ENCODE results near the gene TAOK1.

DNA sequence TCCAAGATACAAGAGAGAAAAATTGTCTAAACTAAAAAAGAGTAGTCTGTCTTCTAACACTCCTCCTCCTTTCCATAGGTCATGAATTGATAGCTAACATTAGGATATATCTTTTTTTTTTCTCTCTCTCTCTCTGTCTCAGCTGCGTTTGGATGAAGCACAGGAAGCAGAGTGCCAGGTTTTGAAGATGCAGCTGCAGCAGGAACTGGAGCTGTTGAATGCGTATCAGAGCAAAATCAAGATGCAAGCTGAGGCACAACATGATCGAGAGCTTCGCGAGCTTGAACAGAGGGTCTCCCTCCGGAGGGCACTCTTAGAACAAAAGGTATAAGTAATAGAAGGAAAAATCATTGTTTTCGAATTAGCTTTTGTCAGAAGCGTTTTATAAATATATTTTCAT is 143.8 kb downstream of the TAOK1 start:
- no peak for TF ChIP-seq POLR2A (IDR thresholded peaks at IDR 0.05)
- TF ChIP-seq, protein P1, sequence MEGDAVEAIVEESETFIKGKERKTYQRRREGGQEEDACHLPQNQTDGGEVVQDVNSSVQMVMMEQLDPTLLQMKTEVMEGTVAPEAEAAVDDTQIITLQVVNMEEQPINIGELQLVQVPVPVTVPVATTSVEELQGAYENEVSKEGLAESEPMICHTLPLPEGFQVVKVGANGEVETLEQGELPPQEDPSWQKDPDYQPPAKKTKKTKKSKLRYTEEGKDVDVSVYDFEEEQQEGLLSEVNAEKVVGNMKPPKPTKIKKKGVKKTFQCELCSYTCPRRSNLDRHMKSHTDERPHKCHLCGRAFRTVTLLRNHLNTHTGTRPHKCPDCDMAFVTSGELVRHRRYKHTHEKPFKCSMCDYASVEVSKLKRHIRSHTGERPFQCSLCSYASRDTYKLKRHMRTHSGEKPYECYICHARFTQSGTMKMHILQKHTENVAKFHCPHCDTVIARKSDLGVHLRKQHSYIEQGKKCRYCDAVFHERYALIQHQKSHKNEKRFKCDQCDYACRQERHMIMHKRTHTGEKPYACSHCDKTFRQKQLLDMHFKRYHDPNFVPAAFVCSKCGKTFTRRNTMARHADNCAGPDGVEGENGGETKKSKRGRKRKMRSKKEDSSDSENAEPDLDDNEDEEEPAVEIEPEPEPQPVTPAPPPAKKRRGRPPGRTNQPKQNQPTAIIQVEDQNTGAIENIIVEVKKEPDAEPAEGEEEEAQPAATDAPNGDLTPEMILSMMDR (IDR thresholded peaks at IDR 0.05) = no peak

Measured in adrenal gland (tissue), 5 donors.